Measurements from ENCODE around the gene XPO6. TPM values are rescaled to one million over a fixed set of nuclear protein-coding genes. Genes with fewer than 3 reads are reported as not detected.
"Not testable (repeated sequence)": the region's sequence is repeated elsewhere in the genome, so short reads cannot be mapped to it uniquely, and the experiment has no call there.

Gene XPO6
- polyA plus RNA-seq, 1 donor from 2014 or later = 104 TPM

GRCh38 chr16:28223909-28224308 lies 12.1 kb upstream of the XPO6 start:
- not testable (repeated sequence) for H3K9ac ChIP-seq (ENCODE audit: low read length); H4K20me1 ChIP-seq (ENCODE audit: insufficient read depth); H3K27me3 ChIP-seq (ENCODE audit: insufficient read depth, low read depth, low read length); H3K79me2 ChIP-seq (replicated peaks; ENCODE audit: insufficient read depth, low read length); H3K9me3 ChIP-seq (ENCODE audit: low read length); H3F3A ChIP-seq (ENCODE audit: insufficient read depth, low read length, poor library complexity, severe bottlenecking); H3K36me3 ChIP-seq (ENCODE audit: insufficient read depth, low read length); H3K4me3 ChIP-seq (ENCODE audit: low read length); H3K9me2 ChIP-seq (ENCODE audit: insufficient read depth, low read length); H3K4me2 ChIP-seq (ENCODE audit: low read length); H2AFZ ChIP-seq (ENCODE audit: low read depth, low read length); H3K27ac ChIP-seq (ENCODE audit: low read length)

- not testable (repeated sequence) for H2AFZ ChIP-seq (ENCODE audit: low read depth, low read length); H3K4me2 ChIP-seq (ENCODE audit: low read length); H3F3A ChIP-seq (ENCODE audit: insufficient read depth, low read length, poor library complexity, severe bottlenecking); H3K9ac ChIP-seq (ENCODE audit: low read length); H3K36me3 ChIP-seq (ENCODE audit: insufficient read depth, low read length); H3K27me3 ChIP-seq (ENCODE audit: insufficient read depth, low read depth, low read length); H3K9me2 ChIP-seq (ENCODE audit: insufficient read depth, low read length); H3K79me2 ChIP-seq (replicated peaks; ENCODE audit: insufficient read depth, low read length); H3K27ac ChIP-seq (ENCODE audit: low read length); H3K4me3 ChIP-seq (ENCODE audit: low read length); H3K9me3 ChIP-seq (ENCODE audit: low read length); H4K20me1 ChIP-seq (ENCODE audit: insufficient read depth)
These were observed 8.0 kb upstream of the XPO6 start for GRCh38 chr16:28219777-28220176.

- H3F3A ChIP-seq (ENCODE audit: insufficient read depth, low read length, poor library complexity, severe bottlenecking) = no peaks in the 10 kb centered on the region
- H3K9me2 ChIP-seq (ENCODE audit: insufficient read depth, low read length) = no peaks in the 10 kb centered on the region
- TF ChIP-seq POLR2AphosphoS5 (IDR thresholded peaks at IDR 0.05) = no peak
- TF ChIP-seq SMC3 (conservative IDR thresholded peaks at IDR 0.05; ENCODE audit: poor library complexity) = no peak
- no peak for TF ChIP-seq EP300 (conservative IDR thresholded peaks at IDR 0.05; ENCODE audit: poor library complexity, severe bottlenecking)
- no peak for TF ChIP-seq MXI1 (conservative IDR thresholded peaks at IDR 0.05; ENCODE audit: poor library complexity, severe bottlenecking)
- TF ChIP-seq RAD21 (conservative IDR thresholded peaks at IDR 0.05) = no peak
- no peak for TF ChIP-seq TAF1 (IDR thresholded peaks at IDR 0.05; ENCODE audit: low read depth)
- no peaks in the 10 kb centered on the region for H3K9me3 ChIP-seq (ENCODE audit: low read length)
- no peak overlapping the region for H3K27ac ChIP-seq (ENCODE audit: low read length)
- H3K79me2 ChIP-seq (replicated peaks; ENCODE audit: insufficient read depth, low read length) = no peaks in the 10 kb centered on the region
- no peak overlapping the region for H3K4me3 ChIP-seq (ENCODE audit: low read length)
- H2AFZ ChIP-seq (ENCODE audit: low read depth, low read length) = no peak overlapping the region
- no peak overlapping the region for H3K9ac ChIP-seq (ENCODE audit: low read length)
- no peaks in the 10 kb centered on the region for H4K20me1 ChIP-seq (ENCODE audit: insufficient read depth)
- H3K4me2 ChIP-seq (ENCODE audit: low read length) = no peak overlapping the region
- H3K36me3 ChIP-seq (ENCODE audit: insufficient read depth, low read length) = no peaks in the 10 kb centered on the region
- no peaks in the 10 kb centered on the region for H3K27me3 ChIP-seq (ENCODE audit: insufficient read depth, low read depth, low read length)
These were observed 7.5 kb upstream of the XPO6 start for GRCh38 chr16:28219282-28219681.

- no peaks in the 10 kb centered on the region for H3K9me2 ChIP-seq (ENCODE audit: insufficient read depth, low read length)
- H3K79me2 ChIP-seq (replicated peaks; ENCODE audit: insufficient read depth, low read length) = no peaks in the 10 kb centered on the region
- H3K9ac ChIP-seq (ENCODE audit: low read length) = no peak overlapping the region
- no peaks in the 10 kb centered on the region for H3K27me3 ChIP-seq (ENCODE audit: insufficient read depth, low read depth, low read length)
- H3K4me3 ChIP-seq (ENCODE audit: low read length) = no peak overlapping the region
- H3K4me2 ChIP-seq (ENCODE audit: low read length) = no peak overlapping the region
- H3F3A ChIP-seq (ENCODE audit: insufficient read depth, low read length, poor library complexity, severe bottlenecking) = no peaks in the 10 kb centered on the region
- H4K20me1 ChIP-seq (ENCODE audit: insufficient read depth) = no peaks in the 10 kb centered on the region
- no peaks in the 10 kb centered on the region for H3K9me3 ChIP-seq (ENCODE audit: low read length)
- H2AFZ ChIP-seq (ENCODE audit: low read depth, low read length) = no peak overlapping the region
- H3K36me3 ChIP-seq (ENCODE audit: insufficient read depth, low read length) = no peaks in the 10 kb centered on the region
- H3K27ac ChIP-seq (ENCODE audit: low read length) = no peak overlapping the region
- TF ChIP-seq TAF1 (IDR thresholded peaks at IDR 0.05; ENCODE audit: low read depth) (no peak), CTCF (IDR thresholded peaks at IDR 0.05; ENCODE audit: poor library complexity, severe bottlenecking) (no peak), REST (IDR thresholded peaks at IDR 0.05; ENCODE audit: borderline replicate concordance) (no peak), POLR2AphosphoS5 (IDR thresholded peaks at IDR 0.05) (no peak), EZH2 (IDR thresholded peaks at IDR 0.05; ENCODE audit: borderline replicate concordance, insufficient read depth, low read length, poor library complexity, severe bottlenecking) (no peak), MXI1 (conservative IDR thresholded peaks at IDR 0.05; ENCODE audit: poor library complexity, severe bottlenecking) (no peak), EP300 (conservative IDR thresholded peaks at IDR 0.05; ENCODE audit: poor library complexity, severe bottlenecking) (no peak), RAD21 (conservative IDR thresholded peaks at IDR 0.05) (no peak), SMC3 (conservative IDR thresholded peaks at IDR 0.05; ENCODE audit: poor library complexity) (no peak)
These were observed 6.3 kb upstream of the XPO6 start for GRCh38 chr16:28218109-28218508.
